Pancreas (tissue), 10 donors: ENCODE data around the gene TMEM192. TPM values are rescaled to one million over a fixed set of nuclear protein-coding genes. Genes with fewer than 3 reads are reported as not detected.
"Not testable (repeated sequence)": the region's sequence is repeated elsewhere in the genome, so short reads cannot be mapped to it uniquely, and the experiment has no call there.

Experiments used
- ATAC-seq, 4 donors: fragments of 200-7000 bp; cut with Tn5 transposase; one replicate each; pipeline versions ENCODE4 v1.8.0 to v1.9.1; 2020; ENCODE audit warnings: mild to moderate bottlenecking in 4 of 4, moderate library complexity in 4 of 4
- DNase-seq, 6 donors: peaks; one replicate each; pipeline ENCODE4 v3.0.0-alpha.2; 2020
- FAIRE-seq: peaks from 2 replicates; lab custom pipeline; 2012; peaks lifted over from hg19 to GRCh38; lab: Jason Lieb, UNC
- H3K27ac ChIP-seq, 4 donors: fragments of 200-600 bp; sonication (generic); 1 replicate in 3 of 4; 2 replicates in 1 of 4; pipeline versions ENCODE4 v1.5.0 to v1.8.0; 2020
- H3K27me3 ChIP-seq, 4 donors: fragments of 200-600 bp; one replicate each; pipeline ENCODE4 v1.8.0; 2021
- H3K36me3 ChIP-seq, 3 donors: fragments of 200-600 bp; sonication (generic) in 1 of 3; one replicate each; pipeline versions ENCODE4 v1.5.0 to v1.8.0; 2020 to 2021
- H3K4me1 ChIP-seq, 3 donors: fragments of 200-600 bp; one replicate each; pipeline ENCODE4 v1.8.0; 2021
- H3K4me3 ChIP-seq, 4 donors: fragments of 200-600 bp; sonication (generic) in 2 of 4; one replicate each; pipeline versions ENCODE4 v1.5.0 to v1.8.0; 2020 to 2021
- H3K9me3 ChIP-seq, 4 donors: fragments of 200-600 bp; one replicate each; pipeline ENCODE4 v1.8.0; 2021
- CTCF ChIP-seq, 4 donors: fragments of 200-600 bp; sonication (generic) in 3 of 4; IDR thresholded peaks; one replicate each; pipeline versions ENCODE4 v1.5.0 to v1.8.0; 2021; ENCODE audit warnings: antibody characterized with exemption in 4 of 4
- WGBS, 2 donors: extraction: QIAGEN DNeasy Blood & Tissue Kit; methylation state at CpG; one replicate each; pipeline ENCODE4 v1.1.7; 2013; 5-methylcytosine and 5-hydroxymethylcytosine counted together
- intact Hi-C, 3 donors: fragments of 100-400 bp; cut with DNase I; formaldehyde crosslinking; loops; one replicate each; pipeline versions ENCODE4 v1.11.1 to v1.14.2; 2022
- polyA plus RNA-seq, 2 donors: library from polyadenylated mRNA; stranded (reverse); fragments of 200-250 nt; gene quantifications; one replicate each; pipeline ENCODE4 v1.2.3, GENCODE V29; 2013
- total RNA-seq, 6 donors: library from RNA; stranded (reverse); fragmentation: NEBNext Ultra II Directional in 4 of 6; extraction: Animal tissue kit (Norgen Biotek cat#: 25700) in 4 of 6; gene quantifications; one replicate each; pipeline versions ENCODE4 v1.2.1 to v1.2.4, GENCODE V29; 2021 to 2023
- donor health status: healthy with polysubstance abuse.
- donor health status: DM: no; HTN: no; CAD: no; lungs with moderate emphysema.
- donor health status: DM: no; HTN: no; CAD: no.
- donor health status: control.
- donor health status: control.
- donor health status: Bipolar disorder and iron deficiency.
- donor health status: DM: yes; HTN: yes; CAD: no.
- donor health status: DM: no; HTN: no; CAD: no.
- donor health status: DM: no; HTN: no; CAD: no.
- donor health status: DM: yes; HTN: yes; CAD: no.

TMEM192 gene
- total and polyA plus RNA-seq, 8 donors, result 4.2 to 17.1 (median 13.2) TPM

GRCh38 chr4:165085946-165086345 is 26.7 kb downstream of the TMEM192 start:
- 97 to 98% methylated on average over 2 of the region's 2 CpGs for WGBS, 2 donors
- peaks cover 0 to 39% (median 4%) of the 10 kb centered on the region in 3 donors for H3K36me3 ChIP-seq
- no peak for FAIRE-seq

GRCh38 chr4:165084787-165085186 is 27.9 kb downstream of the TMEM192 start:
- peaks cover 0 to 48% (median 4%) of the 10 kb centered on the region in 3 donors for H3K36me3 ChIP-seq
- ATAC-seq, H3K27me3 ChIP-seq, FAIRE-seq, intact Hi-C loops, H3K4me3 ChIP-seq, H3K4me1 ChIP-seq, DNase-seq, H3K27ac ChIP-seq, H3K9me3 ChIP-seq: not testable (repeated sequence)
- 88 to 98% methylated on average over 5 to 6 of the region's 7 CpGs for WGBS, 2 donors

More at GRCh38 chr4:165085946-165086345, 26.7 kb downstream of the TMEM192 start:
- intact Hi-C loops, result no loop called here
- H3K27ac ChIP-seq, result no peak overlapping the region
- H3K9me3 ChIP-seq, result no peaks in the 10 kb centered on the region
- no peak for DNase-seq
- H3K4me1 ChIP-seq, result no peaks in the 10 kb centered on the region
- no peaks in the 10 kb centered on the region for H3K27me3 ChIP-seq
- no peak overlapping the region for H3K4me3 ChIP-seq
- ATAC-seq, result no peak
- TF ChIP-seq CTCF (IDR thresholded peaks at IDR 0.05), result no peak

GRCh38 chr4:165079476-165079875 is 33.2 kb downstream of the TMEM192 start:
- Histone ChIP-seq H3K9me3 (no peaks in the 10 kb centered on the region), H3K27me3 (no peaks in the 10 kb centered on the region), H3K27ac (no peak overlapping the region), H3K36me3 (peaks cover 0 to 21% (median 0%) of the 10 kb centered on the region in 3 donors), H3K4me1 (no peaks in the 10 kb centered on the region), H3K4me3 (no peak overlapping the region)
- 29 to 35% methylated on average over 6 of the region's 6 CpGs for WGBS, 2 donors
- intact Hi-C loops, result no loop called here
- peak in 1 of 6 donors; percentile 19 for DNase-seq
- no peak for TF ChIP-seq CTCF (IDR thresholded peaks at IDR 0.05)
- peak in 3 of 4 donors; percentile 36 to 67 (median 47) for ATAC-seq
- FAIRE-seq, result no peak

GRCh38 chr4:165077034-165077578 is 35.6 kb downstream of the TMEM192 start:
- DNase-seq (no peak), ATAC-seq (no peak), FAIRE-seq (peak; percentile 71)
- no peak for TF ChIP-seq CTCF (IDR thresholded peaks at IDR 0.05)
- peaks cover 0 to 20% (median 0%) of the 10 kb centered on the region in 3 donors for H3K36me3 ChIP-seq
- no peaks in the 10 kb centered on the region for H3K27me3 ChIP-seq
- H3K27ac ChIP-seq, result no peak overlapping the region
- 95% methylated on average over 5 of the region's 5 CpGs for WGBS, 2 donors
- H3K9me3 ChIP-seq, result no peaks in the 10 kb centered on the region
- intact Hi-C loops, result no loop called here
- no peaks in the 10 kb centered on the region for H3K4me1 ChIP-seq
- no peak overlapping the region for H3K4me3 ChIP-seq

GRCh38 chr4:165073346-165073745 is 39.3 kb downstream of the TMEM192 start:
- H3K4me3 ChIP-seq, H3K27me3 ChIP-seq, DNase-seq, intact Hi-C loops, H3K27ac ChIP-seq, H3K9me3 ChIP-seq, H3K36me3 ChIP-seq, H3K4me1 ChIP-seq, ATAC-seq, FAIRE-seq: not testable (repeated sequence)
- WGBS, 2 donors, result 40 to 45% methylated on average over 11 of the region's 11 CpGs

- Histone ChIP-seq H3K9me3 (no peaks in the 10 kb centered on the region), H3K4me1 (no peaks in the 10 kb centered on the region), H3K4me3 (no peak overlapping the region), H3K27me3 (no peaks in the 10 kb centered on the region), H3K27ac (no peak overlapping the region), H3K36me3 (no peaks in the 10 kb centered on the region)
- ATAC-seq (no peak), DNase-seq (no peak), FAIRE-seq (no peak)
- no peak for TF ChIP-seq CTCF (IDR thresholded peaks at IDR 0.05)
- 38 to 46% methylated on average over 1 of the region's 1 CpG for WGBS, 2 donors
- intact Hi-C loops, result no loop called here
Observed at GRCh38 chr4:165070560-165070959, 42.1 kb downstream of the TMEM192 start.
